ENCODE data around the gene CCL2.
A peak's percentile ranks its signal among the peaks of the same experiment; 100 is the strongest.

Gene CCL2

DNA sequence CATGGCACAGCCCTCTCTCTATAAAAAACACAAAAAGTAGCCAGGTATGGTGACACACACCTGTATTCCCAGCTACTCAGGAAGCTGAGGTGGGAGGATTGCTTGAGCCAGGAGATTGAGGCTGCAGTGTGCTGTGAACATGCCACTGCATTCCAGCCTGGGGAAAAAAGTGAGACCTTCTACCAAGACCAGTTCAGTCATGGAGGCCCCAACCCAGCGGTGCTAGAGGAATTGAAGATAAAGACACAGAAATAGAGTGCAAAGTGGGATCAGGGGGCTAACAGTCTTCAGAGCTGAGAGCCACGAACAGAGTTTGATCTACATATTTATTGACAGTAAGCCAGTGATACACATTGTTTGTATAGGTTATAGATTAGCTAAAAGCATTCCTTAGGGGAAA lies 48.5 kb downstream of the CCL2 start:
- H3K14ac ChIP-seq (ENCODE audit: low read length in 2 of 2) = no peak overlapping the region
- no peaks in the 10 kb centered on the region for H3K9me3 ChIP-seq (ENCODE audit: control insufficient read depth, low read length)
- H3K23ac ChIP-seq (ENCODE audit: low read length in 2 of 2) = no peak overlapping the region
- no peak overlapping the region for H4K91ac ChIP-seq (ENCODE audit: low read length)
- no peak overlapping the region for H2BK5ac ChIP-seq (ENCODE audit: low read depth, low read length, poor library complexity, severe bottlenecking)
- H3K18ac ChIP-seq (ENCODE audit: low read depth in 1 of 2, low read length in 2 of 2) = no peak overlapping the region
- H2BK12ac ChIP-seq (ENCODE audit: low read length in 2 of 2) = no peak overlapping the region
- no peak overlapping the region for H4K8ac ChIP-seq (ENCODE audit: low read length)
- H2BK120ac ChIP-seq (ENCODE audit: low read depth, low read length) = no peak overlapping the region
- H2AFZ ChIP-seq (ENCODE audit: low read depth, low read length) = no peak overlapping the region
- no peaks in the 10 kb centered on the region for H3K36me3 ChIP-seq (ENCODE audit: control insufficient read depth in 1 of 2, insufficient read depth in 2 of 2, low read depth in 1 of 2, low read length in 2 of 2)
- WGBS = 95% methylated on average over 1 of the region's 2 CpGs
- H3K79me1 ChIP-seq (replicated peaks; ENCODE audit: low read length, poor library complexity, severe bottlenecking) = no peaks in the 10 kb centered on the region
- DNase-seq = no peak
- no peak overlapping the region for H2BK15ac ChIP-seq (ENCODE audit: low read depth, poor library complexity, severe bottlenecking)
- no peaks in the 10 kb centered on the region for H3K27me3 ChIP-seq (ENCODE audit: control insufficient read depth in 1 of 2, insufficient read depth in 1 of 2, low read length in 2 of 2)
- H3K4me2 ChIP-seq (ENCODE audit: low read length, poor library complexity, severe bottlenecking) = no peak overlapping the region
- H2AK5ac ChIP-seq (ENCODE audit: low read length, severe bottlenecking) = no peak overlapping the region
- H3K4ac ChIP-seq (ENCODE audit: low read depth in 1 of 2, low read length in 2 of 2) = no peak overlapping the region
- no peak overlapping the region for H3K9ac ChIP-seq (ENCODE audit: low read length)
- no peak overlapping the region for H3K27ac ChIP-seq (ENCODE audit: low read length, poor library complexity, severe bottlenecking)
- no peak overlapping the region for H3K4me3 ChIP-seq (ENCODE audit: insufficient read depth in 1 of 2, low read depth in 1 of 2, low read length in 2 of 2)
- H3K4me1 ChIP-seq (ENCODE audit: control insufficient read depth, insufficient read depth, low read depth, low read length) = peaks cover 5% of the 10 kb centered on the region

DNA sequence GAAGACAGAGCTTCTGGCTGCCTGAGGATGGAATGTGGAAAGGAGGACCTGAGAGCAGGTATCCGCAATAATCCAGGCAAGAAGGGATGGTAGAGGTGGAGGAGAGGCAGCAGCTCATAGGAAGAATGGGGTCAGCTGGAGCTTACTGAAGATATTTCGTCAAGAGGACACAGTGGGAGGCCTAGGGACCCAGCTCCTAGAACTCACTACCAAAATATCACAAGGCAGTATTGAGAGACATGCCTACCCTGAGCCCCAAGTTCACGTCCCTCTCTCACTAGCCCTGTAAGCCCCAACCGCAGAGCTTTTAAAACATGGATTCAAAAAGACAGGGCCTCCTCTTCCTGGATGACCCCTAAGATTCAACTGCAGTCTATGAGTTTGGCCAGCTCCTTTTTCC lies 50.0 kb downstream of the CCL2 start:
- peaks cover 5% of the 10 kb centered on the region for H3K4me1 ChIP-seq (ENCODE audit: control insufficient read depth, insufficient read depth, low read depth, low read length)
- no peaks in the 10 kb centered on the region for H3K79me1 ChIP-seq (replicated peaks; ENCODE audit: low read length, poor library complexity, severe bottlenecking)
- H3K23ac ChIP-seq (ENCODE audit: low read length in 2 of 2) = no peak overlapping the region
- DNase-seq = no peak
- H3K27me3 ChIP-seq (ENCODE audit: control insufficient read depth in 1 of 2, insufficient read depth in 1 of 2, low read length in 2 of 2) = no peaks in the 10 kb centered on the region
- H2BK12ac ChIP-seq (ENCODE audit: low read length in 2 of 2) = no peak overlapping the region
- no peak overlapping the region for H2BK15ac ChIP-seq (ENCODE audit: low read depth, poor library complexity, severe bottlenecking)
- H3K14ac ChIP-seq (ENCODE audit: low read length in 2 of 2) = no peak overlapping the region
- H3K27ac ChIP-seq (ENCODE audit: low read length, poor library complexity, severe bottlenecking) = no peak overlapping the region
- WGBS = 83% methylated on average over 4 of the region's 4 CpGs
- no peak overlapping the region for H3K4me2 ChIP-seq (ENCODE audit: low read length, poor library complexity, severe bottlenecking)
- H2AK5ac ChIP-seq (ENCODE audit: low read length, severe bottlenecking) = no peak overlapping the region
- H3K4me3 ChIP-seq (ENCODE audit: insufficient read depth in 1 of 2, low read depth in 1 of 2, low read length in 2 of 2) = no peak overlapping the region
- no peaks in the 10 kb centered on the region for H3K36me3 ChIP-seq (ENCODE audit: control insufficient read depth in 1 of 2, insufficient read depth in 2 of 2, low read depth in 1 of 2, low read length in 2 of 2)
- H3K9me3 ChIP-seq (ENCODE audit: control insufficient read depth, low read length) = no peaks in the 10 kb centered on the region
- H4K91ac ChIP-seq (ENCODE audit: low read length) = no peak overlapping the region
- no peak overlapping the region for H3K4ac ChIP-seq (ENCODE audit: low read depth in 1 of 2, low read length in 2 of 2)
- H2BK5ac ChIP-seq (ENCODE audit: low read depth, low read length, poor library complexity, severe bottlenecking) = no peak overlapping the region
- no peak overlapping the region for H3K18ac ChIP-seq (ENCODE audit: low read depth in 1 of 2, low read length in 2 of 2)
- H2BK120ac ChIP-seq (ENCODE audit: low read depth, low read length) = no peak overlapping the region
- H2AFZ ChIP-seq (ENCODE audit: low read depth, low read length) = no peak overlapping the region
- no peak overlapping the region for H3K9ac ChIP-seq (ENCODE audit: low read length)
- H4K8ac ChIP-seq (ENCODE audit: low read length) = no peak overlapping the region

GRCh38 chr17:34305606-34306005 lies 50.5 kb downstream of the CCL2 start:
- Histone ChIP-seq H3K27me3 (ENCODE audit: control insufficient read depth in 1 of 2, insufficient read depth in 1 of 2, low read length in 2 of 2) (no peaks in the 10 kb centered on the region), H4K8ac (ENCODE audit: low read length) (no peak overlapping the region), H3K36me3 (ENCODE audit: control insufficient read depth in 1 of 2, insufficient read depth in 2 of 2, low read depth in 1 of 2, low read length in 2 of 2) (no peaks in the 10 kb centered on the region), H3K4me3 (ENCODE audit: insufficient read depth in 1 of 2, low read depth in 1 of 2, low read length in 2 of 2) (no peak overlapping the region), H2BK12ac (ENCODE audit: low read length in 2 of 2) (no peak overlapping the region), H3K4ac (ENCODE audit: low read depth in 1 of 2, low read length in 2 of 2) (no peak overlapping the region), H2BK15ac (ENCODE audit: low read depth, poor library complexity, severe bottlenecking) (no peak overlapping the region), H3K27ac (ENCODE audit: low read length, poor library complexity, severe bottlenecking) (no peak overlapping the region), H3K14ac (ENCODE audit: low read length in 2 of 2) (no peak overlapping the region), H3K4me2 (ENCODE audit: low read length, poor library complexity, severe bottlenecking) (no peak overlapping the region), H3K79me1 (replicated peaks; ENCODE audit: low read length, poor library complexity, severe bottlenecking) (no peaks in the 10 kb centered on the region), H2AFZ (ENCODE audit: low read depth, low read length) (no peak overlapping the region), H3K4me1 (ENCODE audit: control insufficient read depth, insufficient read depth, low read depth, low read length) (peaks cover 5% of the 10 kb centered on the region), H3K23ac (ENCODE audit: low read length in 2 of 2) (no peak overlapping the region), H2BK120ac (ENCODE audit: low read depth, low read length) (no peak overlapping the region), H4K91ac (ENCODE audit: low read length) (no peak overlapping the region), H3K18ac (ENCODE audit: low read depth in 1 of 2, low read length in 2 of 2) (no peak overlapping the region), H2BK5ac (ENCODE audit: low read depth, low read length, poor library complexity, severe bottlenecking) (no peak overlapping the region), H3K9ac (ENCODE audit: low read length) (no peak overlapping the region), H2AK5ac (ENCODE audit: low read length, severe bottlenecking) (no peak overlapping the region), H3K9me3 (ENCODE audit: control insufficient read depth, low read length) (no peaks in the 10 kb centered on the region)
- no peak for DNase-seq

GRCh38 chr17:34306466-34306865 lies 51.4 kb downstream of the CCL2 start:
- no peak overlapping the region for H3K23ac ChIP-seq (ENCODE audit: low read length in 2 of 2)
- H2AK5ac ChIP-seq (ENCODE audit: low read length, severe bottlenecking) = no peak overlapping the region
- H3K79me1 ChIP-seq (replicated peaks; ENCODE audit: low read length, poor library complexity, severe bottlenecking) = no peaks in the 10 kb centered on the region
- DNase-seq = peak; percentile 24
- H4K91ac ChIP-seq (ENCODE audit: low read length) = no peak overlapping the region
- H3K36me3 ChIP-seq (ENCODE audit: control insufficient read depth in 1 of 2, insufficient read depth in 2 of 2, low read depth in 1 of 2, low read length in 2 of 2) = no peaks in the 10 kb centered on the region
- H2AFZ ChIP-seq (ENCODE audit: low read depth, low read length) = no peak overlapping the region
- H3K18ac ChIP-seq (ENCODE audit: low read depth in 1 of 2, low read length in 2 of 2) = no peak overlapping the region
- H3K4me2 ChIP-seq (ENCODE audit: low read length, poor library complexity, severe bottlenecking) = no peak overlapping the region
- H3K4me3 ChIP-seq (ENCODE audit: insufficient read depth in 1 of 2, low read depth in 1 of 2, low read length in 2 of 2) = peak overlapping the region in 1 of 2 experiments; percentile 34
- H3K4ac ChIP-seq (ENCODE audit: low read depth in 1 of 2, low read length in 2 of 2) = no peak overlapping the region
- no peak overlapping the region for H3K14ac ChIP-seq (ENCODE audit: low read length in 2 of 2)
- peaks cover 2% of the 10 kb centered on the region for H3K4me1 ChIP-seq (ENCODE audit: control insufficient read depth, insufficient read depth, low read depth, low read length)
- WGBS = 67% methylated on average over 2 of the region's 3 CpGs
- no peaks in the 10 kb centered on the region for H3K27me3 ChIP-seq (ENCODE audit: control insufficient read depth in 1 of 2, insufficient read depth in 1 of 2, low read length in 2 of 2)
- H3K9me3 ChIP-seq (ENCODE audit: control insufficient read depth, low read length) = no peaks in the 10 kb centered on the region
- H2BK15ac ChIP-seq (ENCODE audit: low read depth, poor library complexity, severe bottlenecking) = no peak overlapping the region
- H4K8ac ChIP-seq (ENCODE audit: low read length) = no peak overlapping the region
- no peak overlapping the region for H2BK12ac ChIP-seq (ENCODE audit: low read length in 2 of 2)
- no peak overlapping the region for H3K27ac ChIP-seq (ENCODE audit: low read length, poor library complexity, severe bottlenecking)
- no peak overlapping the region for H2BK5ac ChIP-seq (ENCODE audit: low read depth, low read length, poor library complexity, severe bottlenecking)
- no peak overlapping the region for H2BK120ac ChIP-seq (ENCODE audit: low read depth, low read length)
- H3K9ac ChIP-seq (ENCODE audit: low read length) = peak overlapping the region; percentile 37
